Ishikawa (cell line): Measurements from ENCODE around the gene SLC22A14.

Source experiments
- CEBPB ChIP-seq: IDR thresholded peaks from 2 replicates; pipeline ENCODE4 v1.6.1; 2012
- CREB1 ChIP-seq: IDR thresholded peaks from 2 replicates; pipeline ENCODE4 v1.6.1; 2012; ENCODE audit warnings: low read depth
- EGR1 ChIP-seq: IDR thresholded peaks from 2 replicates; pipeline ENCODE4 v1.6.1; 2012
- EP300 ChIP-seq: IDR thresholded peaks from 2 replicates; pipeline ENCODE4 v1.6.1; 2012; ENCODE audit warnings: borderline replicate concordance
- FOXM1 ChIP-seq: IDR thresholded peaks from 2 replicates; pipeline ENCODE4 v1.6.1; 2012; ENCODE audit warnings: low read depth, borderline replicate concordance
- NFIC ChIP-seq: IDR thresholded peaks from 2 replicates; pipeline ENCODE4 v1.6.1; 2012
- RAD21 ChIP-seq: IDR thresholded peaks from 2 replicates; pipeline ENCODE4 v1.6.1; 2012; ENCODE audit warnings: low read depth
- TAF1 ChIP-seq: IDR thresholded peaks from 2 replicates; pipeline ENCODE4 v1.6.1; 2012; ENCODE audit warnings: low read depth, mild to moderate bottlenecking
- TCF12 ChIP-seq: IDR thresholded peaks from 2 replicates; pipeline ENCODE4 v1.6.1; 2012; ENCODE audit warnings: low read depth
- TEAD4 ChIP-seq: IDR thresholded peaks from 2 replicates; pipeline ENCODE4 v1.6.1; 2012
- YY1 ChIP-seq: IDR thresholded peaks from 2 replicates; pipeline ENCODE4 v1.6.1; 2012; ENCODE audit warnings: low read depth
- ZBTB7A ChIP-seq: IDR thresholded peaks from 2 replicates; pipeline ENCODE4 v1.6.1; 2012; ENCODE audit warnings: low read depth
- TF ChIP-seq, protein P1 (sequence below): IDR thresholded peaks from 2 replicates; pipeline ENCODE4 v1.6.1; 2012
- TF ChIP-seq, protein P2 (sequence below): IDR thresholded peaks from 2 replicates; pipeline ENCODE4 v1.6.1; 2012
- TF ChIP-seq, protein P3 (sequence below): IDR thresholded peaks from 2 replicates; pipeline ENCODE4 v1.6.1; 2012; ENCODE audit warnings: low read depth, mild to moderate bottlenecking

Gene SLC22A14

DNA sequence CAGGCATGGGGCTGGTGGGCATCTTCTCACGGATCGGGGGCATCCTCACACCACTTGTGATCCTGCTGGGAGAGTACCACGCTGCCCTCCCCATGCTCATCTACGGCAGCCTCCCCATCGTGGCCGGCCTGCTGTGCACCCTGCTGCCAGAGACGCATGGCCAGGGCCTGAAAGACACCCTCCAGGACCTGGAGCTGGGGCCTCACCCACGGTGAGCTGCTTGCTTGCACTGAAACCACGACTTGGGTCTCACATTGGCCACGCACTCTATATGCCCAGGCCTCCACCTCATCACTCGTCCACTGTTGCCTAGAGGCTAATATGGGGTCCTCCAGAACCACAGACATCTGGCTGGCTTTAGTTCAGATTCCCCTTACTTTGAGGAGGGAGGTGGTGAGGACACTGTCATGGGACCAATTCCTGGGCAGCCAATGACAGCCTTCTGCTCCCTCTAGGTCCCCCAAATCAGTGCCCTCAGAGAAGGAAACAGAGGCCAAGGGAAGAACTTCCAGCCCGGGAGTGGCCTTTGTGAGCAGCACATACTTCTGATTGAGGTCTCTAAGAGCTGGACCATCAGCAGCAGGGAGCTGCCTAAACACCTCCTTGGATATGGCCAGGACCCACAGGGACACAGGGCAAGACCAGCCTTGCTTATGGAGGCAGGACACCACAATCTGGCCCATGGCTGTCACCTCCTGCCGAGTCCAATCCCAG lies 5.0 kb upstream of the SLC22A14 start:
- TF ChIP-seq, protein P1, sequence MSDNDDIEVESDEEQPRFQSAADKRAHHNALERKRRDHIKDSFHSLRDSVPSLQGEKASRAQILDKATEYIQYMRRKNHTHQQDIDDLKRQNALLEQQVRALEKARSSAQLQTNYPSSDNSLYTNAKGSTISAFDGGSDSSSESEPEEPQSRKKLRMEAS, result no peak
- no peak for TF ChIP-seq TEAD4
- no peak for TF ChIP-seq EGR1
- no peak for TF ChIP-seq CEBPB
- no peak for TF ChIP-seq NFIC
- TF ChIP-seq ZBTB7A, result no peak
- no peak for TF ChIP-seq TCF12
- TF ChIP-seq RAD21, result no peak
- TF ChIP-seq, protein P2, sequence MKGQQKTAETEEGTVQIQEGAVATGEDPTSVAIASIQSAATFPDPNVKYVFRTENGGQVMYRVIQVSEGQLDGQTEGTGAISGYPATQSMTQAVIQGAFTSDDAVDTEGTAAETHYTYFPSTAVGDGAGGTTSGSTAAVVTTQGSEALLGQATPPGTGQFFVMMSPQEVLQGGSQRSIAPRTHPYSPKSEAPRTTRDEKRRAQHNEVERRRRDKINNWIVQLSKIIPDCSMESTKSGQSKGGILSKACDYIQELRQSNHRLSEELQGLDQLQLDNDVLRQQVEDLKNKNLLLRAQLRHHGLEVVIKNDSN, result no peak
- no peak for TF ChIP-seq TAF1
- TF ChIP-seq, protein P3, sequence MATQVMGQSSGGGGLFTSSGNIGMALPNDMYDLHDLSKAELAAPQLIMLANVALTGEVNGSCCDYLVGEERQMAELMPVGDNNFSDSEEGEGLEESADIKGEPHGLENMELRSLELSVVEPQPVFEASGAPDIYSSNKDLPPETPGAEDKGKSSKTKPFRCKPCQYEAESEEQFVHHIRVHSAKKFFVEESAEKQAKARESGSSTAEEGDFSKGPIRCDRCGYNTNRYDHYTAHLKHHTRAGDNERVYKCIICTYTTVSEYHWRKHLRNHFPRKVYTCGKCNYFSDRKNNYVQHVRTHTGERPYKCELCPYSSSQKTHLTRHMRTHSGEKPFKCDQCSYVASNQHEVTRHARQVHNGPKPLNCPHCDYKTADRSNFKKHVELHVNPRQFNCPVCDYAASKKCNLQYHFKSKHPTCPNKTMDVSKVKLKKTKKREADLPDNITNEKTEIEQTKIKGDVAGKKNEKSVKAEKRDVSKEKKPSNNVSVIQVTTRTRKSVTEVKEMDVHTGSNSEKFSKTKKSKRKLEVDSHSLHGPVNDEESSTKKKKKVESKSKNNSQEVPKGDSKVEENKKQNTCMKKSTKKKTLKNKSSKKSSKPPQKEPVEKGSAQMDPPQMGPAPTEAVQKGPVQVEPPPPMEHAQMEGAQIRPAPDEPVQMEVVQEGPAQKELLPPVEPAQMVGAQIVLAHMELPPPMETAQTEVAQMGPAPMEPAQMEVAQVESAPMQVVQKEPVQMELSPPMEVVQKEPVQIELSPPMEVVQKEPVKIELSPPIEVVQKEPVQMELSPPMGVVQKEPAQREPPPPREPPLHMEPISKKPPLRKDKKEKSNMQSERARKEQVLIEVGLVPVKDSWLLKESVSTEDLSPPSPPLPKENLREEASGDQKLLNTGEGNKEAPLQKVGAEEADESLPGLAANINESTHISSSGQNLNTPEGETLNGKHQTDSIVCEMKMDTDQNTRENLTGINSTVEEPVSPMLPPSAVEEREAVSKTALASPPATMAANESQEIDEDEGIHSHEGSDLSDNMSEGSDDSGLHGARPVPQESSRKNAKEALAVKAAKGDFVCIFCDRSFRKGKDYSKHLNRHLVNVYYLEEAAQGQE, result no peak

DNA sequence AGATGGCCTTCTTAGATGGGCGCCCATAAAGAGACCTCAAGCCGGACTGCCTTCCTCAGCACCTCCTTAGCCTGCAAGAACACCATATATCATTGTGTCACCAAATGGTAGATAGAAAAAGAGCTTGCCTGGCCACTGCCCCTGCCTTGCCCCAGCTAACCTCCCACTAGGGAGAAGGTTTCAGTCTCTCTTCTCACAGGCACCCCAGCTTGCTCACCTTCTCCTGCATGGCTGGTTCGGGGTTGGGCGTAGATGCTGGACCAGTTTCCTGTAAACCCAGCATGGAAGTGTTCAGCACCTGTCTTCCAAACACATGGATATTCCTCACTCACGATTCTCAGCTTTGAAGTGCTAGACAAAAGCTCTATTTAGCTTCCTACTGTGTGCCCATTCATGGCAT lies 3.3 kb upstream of the SLC22A14 start:
- TF ChIP-seq TEAD4 (no peak), EP300 (no peak), TAF1 (no peak), TCF12 (no peak), YY1 (no peak), NFIC (no peak), ZBTB7A (no peak), RAD21 (no peak), CREB1 (no peak)
- TF ChIP-seq, protein P3, result no peak

DNA sequence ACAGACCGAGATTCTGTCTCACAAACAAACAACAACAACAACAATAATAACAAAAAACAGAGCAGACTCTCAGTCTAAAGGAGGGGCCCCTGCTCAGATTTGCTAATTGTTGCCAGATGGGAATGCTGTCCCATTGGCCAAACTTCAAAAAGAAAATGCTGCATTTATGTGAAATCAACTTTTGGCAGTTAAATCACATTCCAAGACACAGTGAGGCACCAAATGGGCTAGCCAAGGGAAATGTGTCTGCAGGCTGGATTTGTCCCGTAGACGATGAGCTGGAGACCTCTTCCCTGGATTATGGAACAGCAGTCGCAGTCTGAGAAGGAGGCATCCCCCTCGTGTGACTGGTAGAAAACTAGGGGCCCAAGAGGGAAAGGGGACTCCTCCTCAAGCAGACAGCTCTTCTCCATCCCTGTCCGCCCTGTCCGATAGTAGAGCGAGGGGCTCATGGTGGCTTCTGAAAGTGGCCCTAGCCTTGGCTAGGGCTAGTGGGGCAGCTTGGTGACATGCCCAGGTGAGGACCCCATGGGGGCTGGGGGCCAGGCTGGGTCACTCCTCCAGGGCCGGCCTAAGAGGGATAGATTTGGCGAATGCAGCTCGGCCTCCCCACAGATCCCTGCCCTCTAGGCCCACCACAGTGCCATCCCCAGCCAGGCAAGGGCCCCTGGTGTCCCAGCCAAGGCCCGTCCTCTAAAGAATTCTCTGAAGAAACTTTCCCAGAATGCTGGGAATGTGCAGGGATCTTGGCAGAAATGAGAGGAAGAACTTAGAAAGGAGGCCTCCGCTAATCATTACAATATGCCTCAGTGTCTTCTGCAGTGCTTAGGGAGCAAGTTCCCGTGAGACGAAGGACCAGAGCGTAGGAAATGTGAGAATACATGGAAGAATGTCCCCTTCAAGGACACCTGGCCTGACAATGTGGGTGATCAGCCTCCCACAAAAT lies 2.0 kb downstream of the SLC22A14 start:
- TF ChIP-seq EGR1, result no peak
- TF ChIP-seq, protein P2, result no peak
- TF ChIP-seq, protein P3, result no peak
- no peak for TF ChIP-seq YY1
- no peak for TF ChIP-seq NFIC
- TF ChIP-seq, protein P1, result no peak
- TF ChIP-seq CREB1, result no peak
- TF ChIP-seq FOXM1, result no peak
- TF ChIP-seq TCF12, result no peak

DNA sequence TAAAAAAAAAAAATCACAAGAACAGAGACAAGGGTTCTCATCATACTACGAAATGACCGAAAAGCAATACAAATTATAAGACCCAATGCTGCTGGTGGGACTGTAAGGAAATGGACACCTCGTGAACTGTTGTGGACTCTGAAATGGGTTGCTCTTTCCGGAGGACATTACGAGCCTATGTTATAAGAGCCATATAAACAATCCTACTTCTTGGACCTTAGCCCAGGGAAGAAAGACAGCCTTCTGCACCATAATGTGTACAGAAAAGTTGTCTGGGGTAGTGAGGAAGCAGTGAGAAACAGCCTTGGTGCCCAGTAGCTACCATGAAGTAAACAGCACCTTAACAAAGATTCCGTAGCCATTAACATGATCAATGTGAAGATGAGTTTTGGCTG lies 2.7 kb downstream of the SLC22A14 start:
- TF ChIP-seq EGR1 (no peak), RAD21 (no peak), ZBTB7A (no peak), TCF12 (no peak), TEAD4 (no peak), YY1 (no peak), FOXM1 (no peak), EP300 (no peak), NFIC (no peak), CREB1 (no peak), CEBPB (no peak), TAF1 (no peak)
- TF ChIP-seq, protein P3, result no peak
- TF ChIP-seq, protein P1, result no peak
- TF ChIP-seq, protein P2, result no peak
